Endothelial cell of umbilical vein (primary cell): Measurements from ENCODE around the gene RASGRF1. TPM values are rescaled to one million over a fixed set of nuclear protein-coding genes. Genes with fewer than 3 reads are reported as not detected.

Source experiments
- BruUV-seq: library from RNA; stranded (reverse); fragments of 400-500 nt; replicated peaks from 2 replicates; lab custom pipeline; 2021; lab: Mats Ljungman, UMichigan
- CTCF ChIA-PET: fragments of 300-600, 350-600 bp; sonication (Branson Sonifier 250); formaldehyde crosslinking; loops from one replicate; lab custom pipeline; 2021; ENCODE audit warnings: antibody characterized with exemption, inconsistent platforms; lab: Charles Lee
- POLR2A ChIA-PET: fragments of 300-600, 350-600 bp; sonication (Branson Sonifier 250); formaldehyde crosslinking; loops from one replicate; lab custom pipeline; 2021; ENCODE audit warnings: antibody characterized with exemption, inconsistent platforms; lab: Charles Lee
- DNase-seq: peaks from one replicate; pipeline ENCODE4 v3.0.0-alpha.2; 2011; ENCODE audit warnings: low read depth, low spot score
- FAIRE-seq: peaks from 2 replicates; lab custom pipeline; 2011; peaks lifted over from hg19 to GRCh38; lab: Jason Lieb, UNC
- H2AFZ ChIP-seq: 2 replicates; pipeline ENCODE4 v1.6.0; 2012; ENCODE audit warnings: low read depth, low read length, control low read depth, inconsistent platforms
- H3K27ac ChIP-seq: 2 replicates; pipeline ENCODE4 v1.5.1; 2011; ENCODE audit warnings: low read depth, mild to moderate bottlenecking, control low read depth, low read length, moderate library complexity; ENCODE audit not compliant: insufficient read depth
- H3K27me3 ChIP-seq, 2 experiments: 2 replicates each; pipeline versions ENCODE4 v1.6.0 to v1.6.1; 2011; ENCODE audit warnings: low read length in 2 of 2, mixed read lengths in 1 of 2; ENCODE audit not compliant: control insufficient read depth in 2 of 2, insufficient read depth in 2 of 2
- H3K36me3 ChIP-seq, 2 experiments: 2 replicates in 1 of 2; 3 replicates in 1 of 2; pipeline ENCODE4 v1.5.1; 2011; ENCODE audit warnings: low read length in 2 of 2, mild to moderate bottlenecking in 1 of 2, moderate library complexity in 1 of 2; ENCODE audit not compliant: control insufficient read depth in 2 of 2, insufficient read depth in 2 of 2; ENCODE audit errors: extremely low read depth in 1 of 2
- H3K4me1 ChIP-seq: 3 replicates; pipeline ENCODE4 v1.5.1; 2011; ENCODE audit warnings: mild to moderate bottlenecking, low read length; ENCODE audit not compliant: control insufficient read depth, insufficient read depth; ENCODE audit errors: extremely low read depth
- H3K4me2 ChIP-seq: 2 replicates; pipeline ENCODE4 v1.6.1; 2011; ENCODE audit warnings: low read length, control low read depth, mixed read lengths; ENCODE audit not compliant: insufficient read depth
- H3K4me3 ChIP-seq, 3 experiments: fragments of 200-600 bp in 1 of 3; sonication (generic), shearing (Covaris generic) in 1 of 3; replicated peaks in 1 of 3; 2 replicates each; pipeline ENCODE4 v1.5.1; 2011 to 2016; ENCODE audit warnings: control low read depth in 3 of 3, low read length in 3 of 3, mild to moderate bottlenecking in 2 of 3, inconsistent platforms in 1 of 3, low read depth in 1 of 3, moderate library complexity in 1 of 3; ENCODE audit not compliant: insufficient read depth in 1 of 3
- H3K79me2 ChIP-seq: 2 replicates; pipeline ENCODE4 v1.6.0; 2012; ENCODE audit warnings: low read length, inconsistent platforms; ENCODE audit not compliant: control insufficient read depth, insufficient read depth
- H3K9ac ChIP-seq: replicated peaks from 2 replicates; pipeline ENCODE3; 2011; ENCODE audit warnings: low read length, control low read depth; ENCODE audit not compliant: insufficient read depth; ENCODE audit errors: extremely low read depth
- H3K9me1 ChIP-seq: replicated peaks from 3 replicates; pipeline ENCODE4 v1.6.0; 2011; ENCODE audit warnings: mild to moderate bottlenecking, low read length; ENCODE audit not compliant: control insufficient read depth, insufficient read depth; ENCODE audit errors: extremely low read depth
- H3K9me3 ChIP-seq: replicated peaks from 2 replicates; pipeline ENCODE4 v1.5.1; 2012; ENCODE audit warnings: low read length, inconsistent platforms; ENCODE audit not compliant: control insufficient read depth, insufficient read depth
- H4K20me1 ChIP-seq: replicated peaks from 2 replicates; pipeline ENCODE3; 2011; ENCODE audit warnings: mild to moderate bottlenecking, low read length; ENCODE audit not compliant: control insufficient read depth, insufficient read depth; ENCODE audit errors: extremely low read depth
- EZH2 ChIP-seq: IDR thresholded peaks from 2 replicates; pipeline ENCODE4 v1.6.1; 2012; ENCODE audit warnings: borderline replicate concordance, low read depth, mild to moderate bottlenecking, moderate library complexity, low read length, inconsistent platforms; ENCODE audit not compliant: severe bottlenecking
- GATA2 ChIP-seq: IDR thresholded peaks from 2 replicates; pipeline ENCODE4 v1.7.0; 2011; ENCODE audit warnings: low read depth, mild to moderate bottlenecking, moderate library complexity, mixed read lengths, low read length; ENCODE audit not compliant: insufficient read length, insufficient read depth
- JUN ChIP-seq: IDR thresholded peaks from 2 replicates; pipeline ENCODE4 v1.6.1; 2011; ENCODE audit warnings: borderline replicate concordance, low read depth; ENCODE audit not compliant: insufficient read length, insufficient read depth
- MAX ChIP-seq: IDR thresholded peaks from 2 replicates; pipeline ENCODE4 v1.6.1; 2011; ENCODE audit not compliant: insufficient read depth, insufficient read length
- MYC ChIP-seq: IDR thresholded peaks from one replicate; pipeline ENCODE4 v1.6.1; 2011; ENCODE audit warnings: mild to moderate bottlenecking, low read depth, low read length
- POLR2A ChIP-seq: IDR thresholded peaks from 2 replicates; pipeline ENCODE4 v1.6.1; 2012; ENCODE audit warnings: low read depth, mild to moderate bottlenecking, control low read depth, low read length
- POLR2AphosphoS5 ChIP-seq: IDR thresholded peaks from 2 replicates; pipeline ENCODE4 v1.6.1; 2012; ENCODE audit warnings: low read depth, mild to moderate bottlenecking, control low read depth, low read length, moderate library complexity; ENCODE audit not compliant: insufficient read depth
- dilution Hi-C: fragments of 300-500 bp; cut with MboI; formaldehyde crosslinking; loops from one replicate; pipeline ENCODE4 v1.15.0; 2019; ENCODE audit warnings: low sequenced_read_pairs; ENCODE audit not compliant: extremely low pct_ligation_motif_present
- intact Hi-C: fragments of 100-400 bp; cut with micrococcal nuclease; formaldehyde crosslinking; loops from one replicate; pipeline ENCODE4 v1.10.0; 2022
- polyA plus RNA-seq, 4 experiments: library from polyadenylated mRNA; depleted of rRNA in 3 of 4; stranded (reverse) in 3 of 4; unstranded in 1 of 4; fragments of >200 nt; gene quantifications; 2 replicates each; pipeline versions ENCODE4 v1.2.1 to v1.2.3, GENCODE V29; 2011 to 2012; ENCODE audit warnings: missing spikeins in 1 of 4
- total RNA-seq: library from RNA; stranded (reverse); gene quantifications from 2 replicates; pipeline ENCODE4 v1.2.3, GENCODE V29; 2021
- TF ChIP-seq, protein P1 (sequence below), 2 donors: IDR thresholded peaks; 1 replicate in 1 of 2; 2 replicates in 1 of 2; pipeline ENCODE4 v1.5.1; 2011; ENCODE audit warnings: low read length in 2 of 2, mild to moderate bottlenecking in 2 of 2, moderate library complexity in 2 of 2, control low read depth in 1 of 2, inconsistent platforms in 1 of 2, low read depth in 1 of 2; ENCODE audit not compliant: insufficient read depth in 1 of 2; ENCODE audit errors: extremely low read depth in 1 of 2

RASGRF1 gene
- total and polyA plus RNA-seq, 2 donors (not counting 3 experiments of a cell fraction or from before 2014, with no cell fraction given), result 0.04 TPM; not detected in 1

DNA sequence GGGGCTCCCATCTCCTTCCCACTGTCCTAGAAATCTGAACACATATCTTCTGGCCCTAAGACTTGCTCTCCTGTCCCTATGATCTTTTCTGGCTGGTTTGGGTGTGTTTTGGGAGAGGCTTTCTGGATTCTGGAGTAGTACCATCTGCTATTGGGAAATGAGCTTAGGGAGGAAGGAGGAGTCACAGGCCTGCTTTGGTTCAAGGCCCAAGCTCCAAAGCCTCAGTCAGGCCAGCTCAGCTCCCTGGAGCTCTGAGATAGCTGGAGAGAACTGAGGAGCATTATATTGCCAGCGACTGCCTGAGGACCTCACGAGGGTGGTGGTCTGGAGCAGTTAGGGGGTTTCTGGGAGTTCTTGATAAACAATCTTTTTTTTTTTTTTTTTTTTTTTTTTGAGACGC, 18.7 kb downstream of the RASGRF1 start:
- no TSS peak for BruUV-seq
- Histone ChIP-seq H3K9me1 (no peaks in the 10 kb centered on the region), H4K20me1 (no peaks in the 10 kb centered on the region), H3K9ac (no peak overlapping the region), H3K4me2 (no peak overlapping the region), H3K27me3 (no peaks in the 10 kb centered on the region), H3K27ac (no peak overlapping the region), H3K4me3 (no peak overlapping the region), H3K4me1 (no peaks in the 10 kb centered on the region), H2AFZ (no peak overlapping the region), H3K9me3 (no peaks in the 10 kb centered on the region), H3K79me2 (no peaks in the 10 kb centered on the region), H3K36me3 (no peaks in the 10 kb centered on the region)
- dilution Hi-C loops, result no loop called here
- intact Hi-C loops, result no loop called here
- no peak for DNase-seq
- ChIA-PET CTCF (no interaction called here), POLR2A (no interaction called here)
- no peak for TF ChIP-seq POLR2A
- TF ChIP-seq EZH2, result no peak
- TF ChIP-seq JUN, result no peak
- TF ChIP-seq GATA2, result no peak
- TF ChIP-seq MAX, result no peak
- TF ChIP-seq, protein P1, sequence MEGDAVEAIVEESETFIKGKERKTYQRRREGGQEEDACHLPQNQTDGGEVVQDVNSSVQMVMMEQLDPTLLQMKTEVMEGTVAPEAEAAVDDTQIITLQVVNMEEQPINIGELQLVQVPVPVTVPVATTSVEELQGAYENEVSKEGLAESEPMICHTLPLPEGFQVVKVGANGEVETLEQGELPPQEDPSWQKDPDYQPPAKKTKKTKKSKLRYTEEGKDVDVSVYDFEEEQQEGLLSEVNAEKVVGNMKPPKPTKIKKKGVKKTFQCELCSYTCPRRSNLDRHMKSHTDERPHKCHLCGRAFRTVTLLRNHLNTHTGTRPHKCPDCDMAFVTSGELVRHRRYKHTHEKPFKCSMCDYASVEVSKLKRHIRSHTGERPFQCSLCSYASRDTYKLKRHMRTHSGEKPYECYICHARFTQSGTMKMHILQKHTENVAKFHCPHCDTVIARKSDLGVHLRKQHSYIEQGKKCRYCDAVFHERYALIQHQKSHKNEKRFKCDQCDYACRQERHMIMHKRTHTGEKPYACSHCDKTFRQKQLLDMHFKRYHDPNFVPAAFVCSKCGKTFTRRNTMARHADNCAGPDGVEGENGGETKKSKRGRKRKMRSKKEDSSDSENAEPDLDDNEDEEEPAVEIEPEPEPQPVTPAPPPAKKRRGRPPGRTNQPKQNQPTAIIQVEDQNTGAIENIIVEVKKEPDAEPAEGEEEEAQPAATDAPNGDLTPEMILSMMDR (IDR thresholded peaks at IDR 0.05; ENCODE audit: extremely low read depth in 1 of 2, insufficient read depth in 1 of 2, low read depth in 1 of 2, low read length in 2 of 2), result no peak
- no peak for TF ChIP-seq POLR2AphosphoS5
- no peak for TF ChIP-seq MYC
- FAIRE-seq, result no peak
